C4-2B (cell line): ENCODE results near the gene SQSTM1.

ENCODE experiments used
- ZFX ChIP-seq: fragments of 450-650 bp; IDR thresholded peaks from 2 replicates; pipeline ENCODE4 v1.6.1; 2017
- TF ChIP-seq, protein P1 (sequence below): fragments of 450-650 bp; conservative IDR thresholded peaks from 2 replicates; pipeline ENCODE4 v1.5.1; 2017; ENCODE audit warnings: mild to moderate bottlenecking

GRCh38 chr5:179864686-179865085 lies 44.0 kb downstream of the SQSTM1 start:
- TF ChIP-seq, protein P1, sequence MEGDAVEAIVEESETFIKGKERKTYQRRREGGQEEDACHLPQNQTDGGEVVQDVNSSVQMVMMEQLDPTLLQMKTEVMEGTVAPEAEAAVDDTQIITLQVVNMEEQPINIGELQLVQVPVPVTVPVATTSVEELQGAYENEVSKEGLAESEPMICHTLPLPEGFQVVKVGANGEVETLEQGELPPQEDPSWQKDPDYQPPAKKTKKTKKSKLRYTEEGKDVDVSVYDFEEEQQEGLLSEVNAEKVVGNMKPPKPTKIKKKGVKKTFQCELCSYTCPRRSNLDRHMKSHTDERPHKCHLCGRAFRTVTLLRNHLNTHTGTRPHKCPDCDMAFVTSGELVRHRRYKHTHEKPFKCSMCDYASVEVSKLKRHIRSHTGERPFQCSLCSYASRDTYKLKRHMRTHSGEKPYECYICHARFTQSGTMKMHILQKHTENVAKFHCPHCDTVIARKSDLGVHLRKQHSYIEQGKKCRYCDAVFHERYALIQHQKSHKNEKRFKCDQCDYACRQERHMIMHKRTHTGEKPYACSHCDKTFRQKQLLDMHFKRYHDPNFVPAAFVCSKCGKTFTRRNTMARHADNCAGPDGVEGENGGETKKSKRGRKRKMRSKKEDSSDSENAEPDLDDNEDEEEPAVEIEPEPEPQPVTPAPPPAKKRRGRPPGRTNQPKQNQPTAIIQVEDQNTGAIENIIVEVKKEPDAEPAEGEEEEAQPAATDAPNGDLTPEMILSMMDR = no peak
- TF ChIP-seq ZFX = no peak
